ENCODE results near the gene TMEM63B. TPM values are rescaled to one million over a fixed set of nuclear protein-coding genes. Genes with fewer than 3 reads are reported as not detected.

TMEM63B gene
- total and polyA plus RNA-seq, 9 of the 15 experiments (the other 6 are each of a cell fraction or from before 2014, with no cell fraction given): 0.14 to 39.4 (median 14.4) TPM

DNA sequence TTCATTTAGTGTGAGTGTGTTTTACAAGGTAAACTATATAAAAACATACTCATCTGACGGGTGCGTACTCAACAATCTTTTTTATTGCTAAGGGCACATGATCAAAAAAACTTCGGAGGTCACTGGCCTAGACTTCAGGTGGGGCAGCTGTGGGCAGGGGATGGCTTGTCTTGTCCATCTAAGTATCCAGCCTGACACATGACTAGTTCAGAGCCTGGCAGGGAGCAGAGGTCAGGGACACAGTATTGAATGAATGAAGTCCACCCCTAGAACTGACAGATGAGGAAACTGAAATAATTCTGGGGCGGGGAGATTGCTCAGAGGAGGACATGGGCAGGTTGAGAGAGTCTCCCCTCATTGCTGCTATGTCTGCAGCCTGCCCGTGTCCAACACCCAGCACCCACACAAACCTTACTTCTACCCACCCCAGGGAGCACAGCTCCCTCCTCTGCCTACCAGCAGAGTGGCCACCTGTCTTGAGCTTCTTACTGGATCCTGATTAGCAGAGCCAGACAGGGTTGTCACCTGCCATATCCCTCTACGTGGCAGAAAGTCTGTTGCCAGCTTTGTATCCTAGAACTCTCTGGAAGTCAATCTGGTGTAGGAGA, 49.0 kb upstream of the TMEM63B start (continued):
- TF ChIP-seq MGA (IDR thresholded peaks at IDR 0.05) (no peak), HLTF (IDR thresholded peaks at IDR 0.05) (no peak), ILK (tag; IDR thresholded peaks at IDR 0.05; ENCODE audit: borderline replicate concordance, low read depth) (no peak), ZNF77 (CRISPR knock-in tag; IDR thresholded peaks at IDR 0.05) (no peak), STAT5B (CRISPR knock-in tag; IDR thresholded peaks at IDR 0.05) (no peak), HNRNPL (IDR thresholded peaks at IDR 0.05; ENCODE audit: low read depth, low read length) (no peak), ZNF24 (IDR thresholded peaks at IDR 0.05) (0 out of 2 replicates have a peak, but pooled peaks have one; percentile 34), ZNF175 (CRISPR knock-in tag; IDR thresholded peaks at IDR 0.05; ENCODE audit: low read depth) (no peak), SMARCA5 (IDR thresholded peaks at IDR 0.05) (no peak)
- TF ChIP-seq, protein P1, sequence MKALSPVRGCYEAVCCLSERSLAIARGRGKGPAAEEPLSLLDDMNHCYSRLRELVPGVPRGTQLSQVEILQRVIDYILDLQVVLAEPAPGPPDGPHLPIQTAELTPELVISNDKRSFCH (CRISPR knock-in tag; IDR thresholded peaks at IDR 0.05): no peak
- TF ChIP-seq, protein P1 (tag; IDR thresholded peaks at IDR 0.05): no peak
- TF ChIP-seq, protein P2, sequence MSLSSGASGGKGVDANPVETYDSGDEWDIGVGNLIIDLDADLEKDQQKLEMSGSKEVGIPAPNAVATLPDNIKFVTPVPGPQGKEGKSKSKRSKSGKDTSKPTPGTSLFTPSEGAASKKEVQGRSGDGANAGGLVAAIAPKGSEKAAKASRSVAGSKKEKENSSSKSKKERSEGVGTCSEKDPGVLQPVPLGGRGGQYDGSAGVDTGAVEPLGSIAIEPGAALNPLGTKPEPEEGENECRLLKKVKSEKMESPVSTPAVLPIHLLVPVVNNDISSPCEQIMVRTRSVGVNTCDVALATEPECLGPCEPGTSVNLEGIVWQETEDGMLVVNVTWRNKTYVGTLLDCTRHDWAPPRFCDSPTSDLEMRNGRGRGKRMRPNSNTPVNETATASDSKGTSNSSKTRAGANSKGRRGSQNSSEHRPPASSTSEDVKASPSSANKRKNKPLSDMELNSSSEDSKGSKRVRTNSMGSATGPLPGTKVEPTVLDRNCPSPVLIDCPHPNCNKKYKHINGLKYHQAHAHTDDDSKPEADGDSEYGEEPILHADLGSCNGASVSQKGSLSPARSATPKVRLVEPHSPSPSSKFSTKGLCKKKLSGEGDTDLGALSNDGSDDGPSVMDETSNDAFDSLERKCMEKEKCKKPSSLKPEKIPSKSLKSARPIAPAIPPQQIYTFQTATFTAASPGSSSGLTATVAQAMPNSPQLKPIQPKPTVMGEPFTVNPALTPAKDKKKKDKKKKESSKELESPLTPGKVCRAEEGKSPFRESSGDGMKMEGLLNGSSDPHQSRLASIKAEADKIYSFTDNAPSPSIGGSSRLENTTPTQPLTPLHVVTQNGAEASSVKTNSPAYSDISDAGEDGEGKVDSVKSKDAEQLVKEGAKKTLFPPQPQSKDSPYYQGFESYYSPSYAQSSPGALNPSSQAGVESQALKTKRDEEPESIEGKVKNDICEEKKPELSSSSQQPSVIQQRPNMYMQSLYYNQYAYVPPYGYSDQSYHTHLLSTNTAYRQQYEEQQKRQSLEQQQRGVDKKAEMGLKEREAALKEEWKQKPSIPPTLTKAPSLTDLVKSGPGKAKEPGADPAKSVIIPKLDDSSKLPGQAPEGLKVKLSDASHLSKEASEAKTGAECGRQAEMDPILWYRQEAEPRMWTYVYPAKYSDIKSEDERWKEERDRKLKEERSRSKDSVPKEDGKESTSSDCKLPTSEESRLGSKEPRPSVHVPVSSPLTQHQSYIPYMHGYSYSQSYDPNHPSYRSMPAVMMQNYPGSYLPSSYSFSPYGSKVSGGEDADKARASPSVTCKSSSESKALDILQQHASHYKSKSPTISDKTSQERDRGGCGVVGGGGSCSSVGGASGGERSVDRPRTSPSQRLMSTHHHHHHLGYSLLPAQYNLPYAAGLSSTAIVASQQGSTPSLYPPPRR (CRISPR knock-in tag; IDR thresholded peaks at IDR 0.05; ENCODE audit: borderline replicate concordance): 0 out of 2 replicates have a peak, but pooled peaks have one; percentile 9
